HUES64 (cell line): ENCODE data around the gene CAMSAP1.

ENCODE experiments used
- H3K27ac ChIP-seq: 2 replicates; pipeline ENCODE4 v1.7.0; 2013; ENCODE audit warnings: low read depth, low read length, inconsistent platforms
- H3K27me3 ChIP-seq: 2 replicates; pipeline ENCODE4 v1.6.1; 2013; ENCODE audit warnings: mild to moderate bottlenecking, low read length; ENCODE audit not compliant: insufficient read depth
- H3K36me3 ChIP-seq: 2 replicates; pipeline ENCODE4 v1.6.1; 2013; ENCODE audit warnings: mild to moderate bottlenecking, low read length; ENCODE audit not compliant: insufficient read depth
- H3K4me1 ChIP-seq: 2 replicates; pipeline ENCODE4 v1.6.1; 2013; ENCODE audit warnings: mild to moderate bottlenecking, low read length, moderate library complexity; ENCODE audit not compliant: insufficient read depth
- H3K4me3 ChIP-seq: 2 replicates; pipeline ENCODE4 v1.5.1; 2013; ENCODE audit warnings: mild to moderate bottlenecking, low read length, moderate library complexity
- H3K9ac ChIP-seq: 2 replicates; pipeline ENCODE4 v1.6.1; 2013; ENCODE audit warnings: mild to moderate bottlenecking, low read depth, low read length
- H3K9me3 ChIP-seq: 2 replicates; pipeline ENCODE4 v1.6.1; 2013; ENCODE audit warnings: low read depth, low read length; ENCODE audit not compliant: insufficient read depth
- WGBS: fragments of 150-250, 120-280 bp; methylation state at CpG from one replicate; pipeline ENCODE4 v1.1.7; 2013; ENCODE audit warnings: missing lambda C conversion rate; 5-methylcytosine and 5-hydroxymethylcytosine counted together

Gene CAMSAP1

DNA sequence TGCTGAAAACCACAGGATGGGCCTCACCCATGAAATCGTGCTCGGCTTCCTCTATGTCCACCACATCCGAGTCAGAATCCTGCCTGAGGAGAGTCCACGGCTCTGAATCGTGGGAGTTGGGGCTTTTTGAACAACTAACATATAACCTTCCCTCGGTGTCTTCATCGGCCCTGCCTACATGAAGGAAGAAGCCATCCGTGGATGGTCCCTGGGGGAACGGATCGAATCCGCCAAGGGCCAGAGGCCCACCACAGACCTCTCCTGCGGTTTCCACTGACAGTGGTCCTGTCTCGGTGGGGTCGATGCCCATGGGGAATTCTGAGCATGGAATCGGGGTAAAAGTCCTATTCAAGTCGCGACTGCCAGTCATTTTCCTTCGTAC, 85.0 kb downstream of the CAMSAP1 start:
- H3K27me3 ChIP-seq = no peaks in the 10 kb centered on the region
- peaks cover 81% of the 10 kb centered on the region for H3K36me3 ChIP-seq
- H3K4me1 ChIP-seq = no peaks in the 10 kb centered on the region
- no peak overlapping the region for H3K4me3 ChIP-seq
- no peaks in the 10 kb centered on the region for H3K9me3 ChIP-seq
- 96% methylated on average over 18 of the region's 18 CpGs for WGBS
- H3K9ac ChIP-seq = no peak overlapping the region
- no peak overlapping the region for H3K27ac ChIP-seq

DNA sequence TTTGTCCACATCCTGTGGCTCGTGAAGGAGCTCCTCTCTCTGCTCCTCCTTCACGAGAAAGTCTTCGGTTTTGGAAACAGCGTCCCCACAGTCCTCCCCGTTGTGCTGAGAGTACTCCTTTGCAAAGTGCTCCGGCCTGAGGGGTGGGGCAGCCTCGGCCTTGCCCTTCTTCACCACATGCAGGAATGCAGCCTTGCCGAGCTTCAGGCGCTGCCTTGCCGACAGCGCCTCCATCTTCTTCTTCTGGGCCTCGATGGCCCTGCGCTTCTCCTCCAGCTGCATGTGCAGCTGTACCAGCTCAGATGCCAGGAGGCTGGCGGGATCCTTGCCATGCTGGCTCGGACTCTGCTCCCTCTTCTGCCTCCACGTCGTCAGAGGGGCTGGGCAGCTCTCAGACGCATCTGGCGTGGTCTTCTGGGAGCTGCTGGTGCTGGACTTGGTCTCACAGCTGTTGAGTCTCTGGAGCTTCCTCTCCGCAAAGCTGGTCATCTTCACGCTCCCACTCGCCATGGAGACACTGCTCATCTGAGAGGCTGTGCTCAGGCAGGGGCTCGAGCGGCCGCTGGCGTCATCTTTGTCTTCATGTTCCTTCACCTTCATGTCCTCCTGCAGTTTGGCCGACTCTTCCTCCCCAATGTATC, 85.5 kb downstream of the CAMSAP1 start:
- Histone ChIP-seq H3K27ac (no peak overlapping the region), H3K9ac (no peak overlapping the region), H3K27me3 (no peaks in the 10 kb centered on the region), H3K4me1 (no peaks in the 10 kb centered on the region), H3K36me3 (peaks cover 81% of the 10 kb centered on the region), H3K4me3 (no peak overlapping the region), H3K9me3 (no peaks in the 10 kb centered on the region)
- 96% methylated on average over 27 of the region's 27 CpGs for WGBS

DNA sequence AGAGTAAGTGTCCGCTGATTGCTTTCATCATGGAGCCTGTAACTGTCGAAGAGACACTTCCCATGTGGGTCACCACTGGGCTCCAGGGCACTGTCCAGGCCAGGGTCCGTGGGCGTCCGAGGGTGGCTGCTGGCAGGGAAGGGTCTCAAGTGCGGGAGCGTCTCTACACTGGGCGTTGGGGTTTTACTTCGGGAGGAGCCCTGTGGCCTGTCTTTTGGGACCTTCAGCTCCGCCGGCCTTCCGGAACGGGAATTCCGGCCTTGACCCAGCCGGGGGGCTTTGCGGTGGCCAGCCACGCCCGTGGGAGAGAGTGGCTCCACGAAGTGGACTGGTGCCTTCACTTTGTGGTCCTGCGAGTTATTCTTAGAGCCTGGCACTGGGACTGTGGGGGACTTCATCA, 86.2 kb downstream of the CAMSAP1 start:
- H3K36me3 ChIP-seq = peaks cover 87% of the 10 kb centered on the region
- no peaks in the 10 kb centered on the region for H3K4me1 ChIP-seq
- H3K27me3 ChIP-seq = no peaks in the 10 kb centered on the region
- H3K9me3 ChIP-seq = no peaks in the 10 kb centered on the region
- no peak overlapping the region for H3K27ac ChIP-seq
- no peak overlapping the region for H3K4me3 ChIP-seq
- WGBS = 96% methylated on average over 20 of the region's 20 CpGs
- no peak overlapping the region for H3K9ac ChIP-seq

DNA sequence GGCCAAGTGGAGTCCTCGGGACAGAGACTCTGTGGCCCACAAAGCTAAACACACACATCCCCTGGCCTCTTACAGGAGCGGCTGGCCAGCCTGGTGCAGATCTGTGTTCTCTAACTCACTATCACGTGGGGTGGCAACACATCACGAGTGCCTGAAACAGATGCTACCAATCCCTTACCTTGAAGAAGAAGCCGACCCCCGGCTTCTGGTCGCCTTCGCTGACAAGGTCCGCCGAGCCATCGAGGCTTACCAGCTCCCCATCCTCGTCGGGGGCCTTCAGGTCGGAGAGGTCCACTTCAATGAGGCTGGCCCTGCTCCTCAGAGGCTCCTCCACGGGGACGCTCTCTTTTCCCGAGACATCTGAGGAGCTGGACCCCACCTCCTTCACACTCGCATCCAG, 86.7 kb downstream of the CAMSAP1 start:
- no peaks in the 10 kb centered on the region for H3K27me3 ChIP-seq
- H3K9me3 ChIP-seq = no peaks in the 10 kb centered on the region
- no peak overlapping the region for H3K27ac ChIP-seq
- peaks cover 91% of the 10 kb centered on the region for H3K36me3 ChIP-seq
- WGBS = 95% methylated on average over 18 of the region's 18 CpGs
- no peaks in the 10 kb centered on the region for H3K4me1 ChIP-seq
- H3K4me3 ChIP-seq = no peak overlapping the region
- no peak overlapping the region for H3K9ac ChIP-seq

DNA sequence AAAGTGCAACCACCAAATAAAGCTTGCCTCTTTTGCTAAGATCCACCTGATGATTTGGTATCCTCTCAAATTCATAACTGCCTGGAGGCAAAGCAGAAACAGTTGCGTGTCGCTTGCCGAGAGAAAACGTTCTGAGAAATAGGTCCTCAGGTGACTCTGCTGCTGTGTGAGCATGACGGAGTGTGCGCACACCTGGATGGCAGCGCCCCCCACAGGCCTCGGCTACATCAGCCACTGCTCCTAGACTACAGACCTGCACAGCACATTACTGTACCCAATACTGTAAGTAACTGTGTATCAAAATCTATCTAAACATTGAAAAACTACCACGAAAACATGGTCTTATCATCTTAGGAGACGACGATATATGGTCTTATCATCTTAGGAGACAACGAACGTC, 87.4 kb downstream of the CAMSAP1 start:
- H3K9ac ChIP-seq = no peak overlapping the region
- no peak overlapping the region for H3K4me3 ChIP-seq
- H3K36me3 ChIP-seq = peaks cover 95% of the 10 kb centered on the region
- no peaks in the 10 kb centered on the region for H3K9me3 ChIP-seq
- H3K27ac ChIP-seq = no peak overlapping the region
- no peaks in the 10 kb centered on the region for H3K4me1 ChIP-seq
- no peaks in the 10 kb centered on the region for H3K27me3 ChIP-seq
- WGBS = 94% methylated on average over 13 of the region's 13 CpGs

DNA sequence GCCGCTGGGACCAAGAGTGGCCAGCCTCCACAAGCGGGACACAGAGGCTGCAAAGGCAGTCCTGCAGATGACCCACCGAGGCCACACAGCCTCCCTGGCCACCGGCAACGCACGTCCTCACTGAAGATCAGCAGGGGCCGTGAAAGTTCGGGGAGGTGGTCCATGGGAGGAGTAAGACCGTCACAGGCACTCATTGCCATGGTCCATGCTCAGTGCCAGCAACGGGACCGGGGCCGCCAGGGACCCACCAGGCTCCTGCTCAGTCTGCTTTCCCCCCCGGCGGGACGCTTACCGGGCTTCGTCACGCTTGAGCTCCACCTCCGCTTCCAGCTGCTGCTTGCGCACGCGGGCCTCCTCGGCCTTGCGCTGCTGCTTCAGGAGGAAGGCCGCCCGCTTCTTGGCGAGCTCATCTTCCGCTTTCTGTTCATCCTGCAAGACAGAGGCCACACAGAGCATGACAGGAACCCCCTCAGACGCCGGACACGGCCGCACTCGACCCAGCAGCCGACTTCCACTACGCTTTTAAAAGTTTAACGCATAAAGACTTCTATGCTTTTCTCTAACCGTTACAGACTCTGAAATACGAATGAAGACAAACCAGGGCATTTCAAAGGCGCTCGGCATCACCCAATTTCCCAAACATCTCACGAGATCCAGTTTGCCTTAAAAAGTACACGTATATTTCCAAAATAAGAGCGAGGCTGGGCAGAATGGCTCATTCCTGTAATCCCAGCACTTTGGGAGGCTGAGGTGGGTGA, 88.4 kb downstream of the CAMSAP1 start:
- H3K9me3 ChIP-seq = no peaks in the 10 kb centered on the region
- H3K4me1 ChIP-seq = no peaks in the 10 kb centered on the region
- no peak overlapping the region for H3K27ac ChIP-seq
- no peaks in the 10 kb centered on the region for H3K27me3 ChIP-seq
- no peak overlapping the region for H3K4me3 ChIP-seq
- 97% methylated on average over 43 of the region's 43 CpGs for WGBS
- no peak overlapping the region for H3K9ac ChIP-seq
- H3K36me3 ChIP-seq = peaks cover 95% of the 10 kb centered on the region

DNA sequence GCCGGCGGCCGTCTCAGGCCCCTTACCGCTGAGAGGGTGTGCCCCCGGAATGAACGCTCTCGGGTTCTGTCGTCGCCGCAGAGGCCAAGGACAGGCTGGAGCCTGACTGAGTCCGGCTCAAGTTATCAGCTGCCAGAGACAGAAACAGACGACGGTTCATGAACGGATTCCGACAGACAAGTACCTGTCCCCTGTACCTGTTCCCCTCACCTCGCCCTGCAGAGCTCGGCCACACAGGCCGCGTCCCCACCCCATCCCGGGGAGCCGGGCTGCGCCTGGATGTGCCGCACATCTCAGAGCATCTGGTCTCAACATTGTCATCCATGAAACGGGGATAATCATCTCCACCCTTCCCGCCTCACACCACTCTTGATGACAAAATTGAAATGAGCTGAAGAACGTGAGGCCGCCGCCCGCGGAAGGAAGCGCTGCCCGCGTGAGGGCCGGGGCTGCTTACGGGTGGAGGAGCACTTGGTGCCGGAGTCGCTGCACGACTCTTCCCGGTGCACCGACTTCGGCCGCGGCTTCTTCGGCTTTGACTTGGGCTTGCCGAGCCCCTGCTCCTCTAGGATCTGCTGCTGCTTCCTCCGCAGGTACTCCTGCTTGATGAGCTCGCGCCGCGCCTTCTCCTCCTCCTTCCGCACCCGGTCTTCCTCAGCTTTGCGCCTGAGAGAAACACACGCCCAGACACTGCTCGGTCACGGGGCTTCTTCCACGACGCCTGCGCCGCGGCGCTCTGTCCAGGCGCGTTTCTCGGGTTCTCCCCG, 89.2 kb downstream of the CAMSAP1 start:
- Histone ChIP-seq H3K4me1 (no peaks in the 10 kb centered on the region), H3K27me3 (no peaks in the 10 kb centered on the region), H3K4me3 (no peak overlapping the region), H3K9me3 (no peaks in the 10 kb centered on the region), H3K9ac (no peak overlapping the region), H3K27ac (no peak overlapping the region), H3K36me3 (peaks cover 95% of the 10 kb centered on the region)
- 97% methylated on average over 66 of the region's 66 CpGs for WGBS

DNA sequence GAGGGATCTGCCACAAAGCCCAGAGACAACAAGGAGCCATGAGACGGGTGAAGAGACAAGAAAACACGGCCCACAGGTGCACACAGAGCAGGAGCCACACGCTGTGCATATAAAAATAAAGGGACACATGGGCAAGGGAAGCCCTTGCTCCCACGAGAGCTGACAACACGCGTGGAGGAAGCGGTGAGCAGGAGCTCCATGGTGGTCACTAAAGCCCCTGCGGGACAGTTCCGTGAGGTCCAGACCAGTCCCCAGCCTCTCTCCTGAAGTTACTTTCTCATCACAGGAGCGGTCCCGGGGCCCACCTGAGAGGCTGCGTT, 90.7 kb downstream of the CAMSAP1 start:
- H3K9me3 ChIP-seq = no peaks in the 10 kb centered on the region
- no peak overlapping the region for H3K9ac ChIP-seq
- H3K4me1 ChIP-seq = no peaks in the 10 kb centered on the region
- H3K4me3 ChIP-seq = no peak overlapping the region
- no peak overlapping the region for H3K27ac ChIP-seq
- H3K36me3 ChIP-seq = peaks cover 93% of the 10 kb centered on the region
- no peaks in the 10 kb centered on the region for H3K27me3 ChIP-seq
- WGBS = 97% methylated on average over 12 of the region's 12 CpGs

DNA sequence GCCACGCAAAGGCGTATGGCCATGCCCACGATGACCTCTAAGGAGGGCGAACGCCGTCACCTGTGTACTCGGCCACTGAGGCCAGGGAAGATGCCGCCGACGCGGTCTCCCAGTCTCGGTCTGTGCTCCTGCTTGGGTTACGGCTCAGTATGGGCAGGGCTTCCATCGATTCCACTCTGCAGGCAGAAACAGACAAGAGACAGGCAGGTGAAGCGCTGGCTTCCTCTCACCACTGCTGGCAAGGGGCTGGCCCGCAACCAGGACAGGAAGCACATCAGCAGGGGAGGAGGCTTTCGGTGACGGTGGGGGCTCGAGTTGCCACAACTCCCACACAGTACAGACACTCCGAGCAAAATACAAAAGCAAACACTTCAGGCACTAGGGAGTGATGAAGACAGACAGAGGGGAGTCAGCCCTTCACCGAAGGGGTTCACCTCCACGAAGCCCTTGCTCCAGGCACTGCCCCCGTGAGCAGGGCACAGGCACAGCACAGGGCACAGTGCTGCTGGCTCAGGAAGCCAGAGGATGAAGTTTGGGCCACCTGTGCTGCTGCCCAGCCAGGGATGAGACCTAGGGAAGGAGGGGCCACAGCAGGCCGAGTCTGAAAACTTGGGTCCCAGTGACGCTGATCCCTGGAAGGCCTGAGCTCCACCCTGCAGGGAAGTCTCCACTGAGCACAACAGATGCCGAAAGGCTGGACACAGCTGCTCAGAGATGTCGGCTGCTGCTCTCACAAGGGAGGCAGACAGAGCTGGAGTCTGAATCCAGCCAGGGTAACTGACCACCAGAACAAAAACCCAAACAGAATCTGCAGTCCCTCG, 91.3 kb downstream of the CAMSAP1 start:
- Histone ChIP-seq H3K36me3 (peaks cover 93% of the 10 kb centered on the region), H3K27ac (no peak overlapping the region), H3K27me3 (no peaks in the 10 kb centered on the region), H3K4me3 (no peak overlapping the region), H3K9ac (no peak overlapping the region), H3K4me1 (no peaks in the 10 kb centered on the region), H3K9me3 (no peaks in the 10 kb centered on the region)
- 87% methylated on average over 28 of the region's 28 CpGs for WGBS

DNA sequence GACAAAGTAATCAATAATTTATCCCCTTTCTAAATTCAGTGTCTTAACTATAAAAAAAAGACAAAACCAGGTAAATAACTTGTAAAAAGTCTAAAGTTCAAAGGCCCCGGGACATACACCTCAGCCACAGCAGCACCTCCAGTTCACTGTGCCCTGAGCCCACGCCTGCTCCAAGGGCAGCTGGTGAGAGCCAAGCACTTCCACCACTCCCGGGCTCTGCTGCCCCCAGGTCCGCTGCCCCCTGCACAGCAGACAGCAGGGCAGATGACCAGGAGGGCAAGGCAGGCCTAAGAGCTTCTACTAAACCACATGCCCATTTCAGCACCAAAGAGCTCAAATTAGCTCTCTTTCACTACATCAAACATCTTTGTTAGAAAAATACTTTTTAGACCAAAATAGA, 91.9 kb downstream of the CAMSAP1 start:
- H3K36me3 ChIP-seq = peaks cover 93% of the 10 kb centered on the region
- no peak overlapping the region for H3K4me3 ChIP-seq
- no peak overlapping the region for H3K27ac ChIP-seq

More for the DNA sequence above, 91.9 kb downstream of the CAMSAP1 start:
- Histone ChIP-seq H3K9me3 (no peaks in the 10 kb centered on the region), H3K4me1 (no peaks in the 10 kb centered on the region), H3K27me3 (no peaks in the 10 kb centered on the region), H3K9ac (no peak overlapping the region)
- WGBS = 98% methylated on average over 4 of the region's 4 CpGs
